ENCODE measurements around the gene AP2B1.

The AP2B1 gene

GRCh38 chr17:35766903-35767510 is 179.9 kb downstream of the AP2B1 start:
- no peak overlapping the region for H2AK5ac ChIP-seq (ENCODE audit: low read length)
- H2BK5ac ChIP-seq (ENCODE audit: low read depth, low read length, poor library complexity): no peak overlapping the region
- H2BK120ac ChIP-seq (ENCODE audit: insufficient read depth, low read length, poor library complexity): no peak overlapping the region
- no peaks in the 10 kb centered on the region for H3K36me3 ChIP-seq (ENCODE audit: control insufficient read depth in 1 of 2, insufficient read depth in 2 of 2, low read length in 2 of 2)
- H3K27ac ChIP-seq (ENCODE audit: low read depth, low read length): no peak overlapping the region
- H3K79me2 ChIP-seq (ENCODE audit: control insufficient read depth, insufficient read depth, low read length, poor library complexity): no peaks in the 10 kb centered on the region
- no peak overlapping the region for H3K18ac ChIP-seq (ENCODE audit: low read length)
- H3K23ac ChIP-seq (ENCODE audit: low read length): no peak overlapping the region
- peak overlapping the region; percentile 4 for H4K91ac ChIP-seq (ENCODE audit: low read depth, low read length)
- H3K4me1 ChIP-seq (ENCODE audit: control insufficient read depth in 1 of 2, insufficient read depth in 2 of 2, low read length in 2 of 2): peaks cover 15 to 24% of the 10 kb centered on the region in 2 experiments
- no peak overlapping the region for H3K9ac ChIP-seq (ENCODE audit: low read length)
- DNase-seq: peak in 1 of 2 donors; percentile 51
- H3K14ac ChIP-seq (ENCODE audit: low read length): no peak overlapping the region
- no CpG with 5 or more reads among the region's 7 CpGs for WGBS (ENCODE audit: extremely low coverage, insufficient coverage, insufficient read length)
- H3K4me2 ChIP-seq (ENCODE audit: low read length): no peak overlapping the region
- no peak overlapping the region for H2BK12ac ChIP-seq (ENCODE audit: low read length)
- no peak overlapping the region for H3K4me3 ChIP-seq (ENCODE audit: low read depth, low read length)
- H3K27me3 ChIP-seq (ENCODE audit: insufficient read depth, low read length): no peaks in the 10 kb centered on the region
- no peak overlapping the region for H3K4ac ChIP-seq (ENCODE audit: low read depth, low read length)
- H2AFZ ChIP-seq (ENCODE audit: insufficient read depth, low read length, poor library complexity): no peak overlapping the region
- no peak overlapping the region for H4K12ac ChIP-seq (ENCODE audit: low read depth, low read length)
- H4K8ac ChIP-seq (ENCODE audit: low read depth, low read length): no peak overlapping the region
- H3K9me3 ChIP-seq (ENCODE audit: insufficient read depth, low read depth, low read length): no peaks in the 10 kb centered on the region
- peaks cover 2% of the 10 kb centered on the region for H3K79me1 ChIP-seq (ENCODE audit: low read length)

GRCh38 chr17:35768797-35769196 is 181.7 kb downstream of the AP2B1 start:
- WGBS (ENCODE audit: extremely low coverage, insufficient coverage, insufficient read length): no CpG with 5 or more reads among the region's 2 CpGs
- Histone ChIP-seq H3K9ac (ENCODE audit: low read length) (no peak overlapping the region), H3K79me2 (ENCODE audit: control insufficient read depth, insufficient read depth, low read length, poor library complexity) (no peaks in the 10 kb centered on the region), H3K4me3 (ENCODE audit: low read depth, low read length) (no peak overlapping the region), H4K8ac (ENCODE audit: low read depth, low read length) (no peak overlapping the region), H3K18ac (ENCODE audit: low read length) (no peak overlapping the region), H3K79me1 (ENCODE audit: low read length) (peaks cover 2% of the 10 kb centered on the region), H3K23ac (ENCODE audit: low read length) (no peak overlapping the region), H3K4me1 (ENCODE audit: control insufficient read depth in 1 of 2, insufficient read depth in 2 of 2, low read length in 2 of 2) (peaks cover 21 to 28% of the 10 kb centered on the region in 2 experiments), H3K14ac (ENCODE audit: low read length) (no peak overlapping the region), H3K4ac (ENCODE audit: low read depth, low read length) (no peak overlapping the region), H4K91ac (ENCODE audit: low read depth, low read length) (no peak overlapping the region), H4K12ac (ENCODE audit: low read depth, low read length) (no peak overlapping the region), H2BK120ac (ENCODE audit: insufficient read depth, low read length, poor library complexity) (no peak overlapping the region), H3K4me2 (ENCODE audit: low read length) (no peak overlapping the region), H3K9me3 (ENCODE audit: insufficient read depth, low read depth, low read length) (no peaks in the 10 kb centered on the region), H3K36me3 (ENCODE audit: control insufficient read depth in 1 of 2, insufficient read depth in 2 of 2, low read length in 2 of 2) (peaks cover 0 to 3% of the 10 kb centered on the region in 2 experiments), H3K27ac (ENCODE audit: low read depth, low read length) (no peak overlapping the region), H2BK5ac (ENCODE audit: low read depth, low read length, poor library complexity) (no peak overlapping the region), H2AFZ (ENCODE audit: insufficient read depth, low read length, poor library complexity) (no peak overlapping the region), H3K27me3 (ENCODE audit: insufficient read depth, low read length) (no peaks in the 10 kb centered on the region), H2AK5ac (ENCODE audit: low read length) (no peak overlapping the region), H2BK12ac (ENCODE audit: low read length) (no peak overlapping the region)
- DNase-seq: no peak

DNA sequence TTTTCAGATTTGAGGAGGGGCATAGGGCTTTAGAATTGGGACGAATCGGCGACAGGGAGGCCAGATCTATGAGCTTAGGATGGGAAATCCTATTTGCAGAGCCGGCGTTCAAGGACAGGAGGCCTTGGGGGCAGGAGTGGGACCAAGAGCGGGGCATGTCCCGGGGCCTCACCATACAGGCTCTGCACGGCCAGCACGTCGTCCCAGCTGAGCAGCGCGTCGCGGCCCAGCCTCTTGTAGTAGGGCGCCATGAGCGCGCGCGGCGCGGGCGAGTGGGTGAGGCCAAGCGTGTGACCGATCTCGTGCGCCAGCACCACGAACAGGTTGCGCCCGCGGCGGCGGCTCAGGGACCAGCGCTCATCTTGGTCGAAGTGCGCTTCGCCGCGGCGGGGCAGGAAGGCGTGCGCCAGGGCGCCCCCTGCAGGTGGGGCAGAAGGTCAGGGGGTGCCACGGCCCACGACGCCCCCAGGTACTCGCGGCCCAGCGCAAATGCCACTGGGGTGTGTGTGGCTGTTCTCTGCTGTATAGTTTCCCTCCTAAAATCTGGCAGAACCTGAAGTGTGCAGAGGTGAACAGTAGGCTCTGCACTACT is 182.9 kb downstream of the AP2B1 start:
- H4K8ac ChIP-seq (ENCODE audit: low read depth, low read length): no peak overlapping the region
- no peak overlapping the region for H2AK5ac ChIP-seq (ENCODE audit: low read length)
- no peak overlapping the region for H4K12ac ChIP-seq (ENCODE audit: low read depth, low read length)
- peaks cover 2% of the 10 kb centered on the region for H3K79me1 ChIP-seq (ENCODE audit: low read length)
- H2BK12ac ChIP-seq (ENCODE audit: low read length): no peak overlapping the region
- H2AFZ ChIP-seq (ENCODE audit: insufficient read depth, low read length, poor library complexity): no peak overlapping the region
- no peak overlapping the region for H3K23ac ChIP-seq (ENCODE audit: low read length)
- no peak overlapping the region for H4K91ac ChIP-seq (ENCODE audit: low read depth, low read length)
- H3K36me3 ChIP-seq (ENCODE audit: control insufficient read depth in 1 of 2, insufficient read depth in 2 of 2, low read length in 2 of 2): peaks cover 0 to 3% of the 10 kb centered on the region in 2 experiments
- no peaks in the 10 kb centered on the region for H3K79me2 ChIP-seq (ENCODE audit: control insufficient read depth, insufficient read depth, low read length, poor library complexity)
- H3K4me3 ChIP-seq (ENCODE audit: low read depth, low read length): no peak overlapping the region
- peaks cover 16 to 25% of the 10 kb centered on the region in 2 experiments for H3K4me1 ChIP-seq (ENCODE audit: control insufficient read depth in 1 of 2, insufficient read depth in 2 of 2, low read length in 2 of 2)
- no peak overlapping the region for H2BK120ac ChIP-seq (ENCODE audit: insufficient read depth, low read length, poor library complexity)
- no peak for DNase-seq
- no peaks in the 10 kb centered on the region for H3K9me3 ChIP-seq (ENCODE audit: insufficient read depth, low read depth, low read length)
- no peak overlapping the region for H3K4me2 ChIP-seq (ENCODE audit: low read length)
- H3K27ac ChIP-seq (ENCODE audit: low read depth, low read length): no peak overlapping the region
- WGBS (ENCODE audit: extremely low coverage, insufficient coverage, insufficient read length): no CpG with 5 or more reads among the region's 48 CpGs
- no peak overlapping the region for H3K4ac ChIP-seq (ENCODE audit: low read depth, low read length)
- no peak overlapping the region for H3K9ac ChIP-seq (ENCODE audit: low read length)
- H2BK5ac ChIP-seq (ENCODE audit: low read depth, low read length, poor library complexity): no peak overlapping the region
- no peak overlapping the region for H3K18ac ChIP-seq (ENCODE audit: low read length)
- no peaks in the 10 kb centered on the region for H3K27me3 ChIP-seq (ENCODE audit: insufficient read depth, low read length)
- H3K14ac ChIP-seq (ENCODE audit: low read length): no peak overlapping the region

- Histone ChIP-seq H3K4ac (ENCODE audit: low read depth, low read length) (no peak overlapping the region), H3K27ac (ENCODE audit: low read depth, low read length) (no peak overlapping the region), H4K12ac (ENCODE audit: low read depth, low read length) (no peak overlapping the region), H3K9me3 (ENCODE audit: insufficient read depth, low read depth, low read length) (no peaks in the 10 kb centered on the region), H2AK5ac (ENCODE audit: low read length) (no peak overlapping the region), H3K27me3 (ENCODE audit: insufficient read depth, low read length) (no peaks in the 10 kb centered on the region), H3K79me1 (ENCODE audit: low read length) (no peaks in the 10 kb centered on the region), H3K9ac (ENCODE audit: low read length) (no peak overlapping the region), H3K18ac (ENCODE audit: low read length) (no peak overlapping the region), H2BK120ac (ENCODE audit: insufficient read depth, low read length, poor library complexity) (no peak overlapping the region), H2BK12ac (ENCODE audit: low read length) (no peak overlapping the region), H3K23ac (ENCODE audit: low read length) (no peak overlapping the region), H4K8ac (ENCODE audit: low read depth, low read length) (no peak overlapping the region), H3K79me2 (ENCODE audit: control insufficient read depth, insufficient read depth, low read length, poor library complexity) (no peaks in the 10 kb centered on the region), H3K14ac (ENCODE audit: low read length) (no peak overlapping the region), H3K4me2 (ENCODE audit: low read length) (no peak overlapping the region), H3K4me1 (ENCODE audit: control insufficient read depth in 1 of 2, insufficient read depth in 2 of 2, low read length in 2 of 2) (peaks cover 8 to 9% of the 10 kb centered on the region in 2 experiments), H2AFZ (ENCODE audit: insufficient read depth, low read length, poor library complexity) (no peak overlapping the region), H3K4me3 (ENCODE audit: low read depth, low read length) (no peak overlapping the region), H2BK5ac (ENCODE audit: low read depth, low read length, poor library complexity) (no peak overlapping the region), H4K91ac (ENCODE audit: low read depth, low read length) (peak overlapping the region; percentile 7), H3K36me3 (ENCODE audit: control insufficient read depth in 1 of 2, insufficient read depth in 2 of 2, low read length in 2 of 2) (peaks cover 0 to 7% of the 10 kb centered on the region in 2 experiments)
- WGBS (ENCODE audit: extremely low coverage, insufficient coverage, insufficient read length): no CpG with 5 or more reads among the region's 20 CpGs
- DNase-seq: no peak
Measured at GRCh38 chr17:35773129-35773528, 186.0 kb downstream of the AP2B1 start.

Measured in trophoblast cell (in vitro differentiated cells and primary cell).